Osteoblast (primary cell): Measurements from ENCODE around the gene RPS28. TPM values are rescaled to one million over a fixed set of nuclear protein-coding genes. Genes with fewer than 3 reads are reported as not detected.
A peak's percentile ranks its signal among the peaks of the same experiment; 100 is the strongest.
"Not testable (repeated sequence)": the region's sequence is repeated elsewhere in the genome, so short reads cannot be mapped to it uniquely, and the experiment has no call there.

ENCODE experiments used
- DNase-seq: peaks from one replicate; pipeline ENCODE4 v3.0.0; 2011; ENCODE audit warnings: low spot score, mixed read lengths; ENCODE audit not compliant: insufficient read length; ENCODE audit errors: missing footprints
- H2AFZ ChIP-seq: 2 replicates; pipeline ENCODE4 v1.6.0; 2011; ENCODE audit warnings: mild to moderate bottlenecking, low read length
- H3K27ac ChIP-seq: 2 replicates; pipeline ENCODE4 v1.5.1; 2011; ENCODE audit warnings: mild to moderate bottlenecking, low read depth, low read length, moderate library complexity
- H3K27me3 ChIP-seq: 2 replicates; pipeline ENCODE4 v1.6.0; 2012; ENCODE audit warnings: mild to moderate bottlenecking, control low read depth, inconsistent platforms, low read length, moderate library complexity; ENCODE audit not compliant: insufficient read depth
- H3K36me3 ChIP-seq: 2 replicates; pipeline ENCODE4 v1.5.1; 2011; ENCODE audit warnings: mild to moderate bottlenecking, low read length, control low read depth, moderate library complexity; ENCODE audit not compliant: insufficient read depth
- H3K4me1 ChIP-seq: 2 replicates; pipeline ENCODE4 v1.5.1; 2011; ENCODE audit warnings: mild to moderate bottlenecking, low read length, control low read depth, moderate library complexity; ENCODE audit not compliant: insufficient read depth
- H3K4me2 ChIP-seq: 2 replicates; pipeline ENCODE4 v1.6.0; 2011; ENCODE audit warnings: mild to moderate bottlenecking, low read length; ENCODE audit not compliant: insufficient read depth
- H3K4me3 ChIP-seq: fragments of 200-600 bp; sonication (generic); 3 replicates; pipeline ENCODE4 v1.5.1; 2012; ENCODE audit warnings: mild to moderate bottlenecking, low read length, inconsistent platforms; ENCODE audit not compliant: insufficient read depth
- H3K79me2 ChIP-seq: 2 replicates; pipeline ENCODE4 v1.6.0; 2012; ENCODE audit warnings: mild to moderate bottlenecking, low read length, control low read depth, inconsistent platforms; ENCODE audit not compliant: insufficient read depth
- H3K9me3 ChIP-seq: 2 replicates; pipeline ENCODE4 v1.5.1; 2011; ENCODE audit warnings: low read depth, low read length, control low read depth
- H4K20me1 ChIP-seq: 2 replicates; pipeline ENCODE4 v1.6.0; 2012; ENCODE audit warnings: mild to moderate bottlenecking, low read length, control low read depth; ENCODE audit not compliant: insufficient read depth
- total RNA-seq: library from RNA; depleted of rRNA; stranded (reverse); fragments of >200 nt; gene quantifications from 2 replicates; pipeline ENCODE4 v1.2.3, GENCODE V29; 2012
- TF ChIP-seq, protein P1 (sequence below): IDR thresholded peaks from 2 replicates; pipeline ENCODE4 v1.5.1; 2011; ENCODE audit warnings: mild to moderate bottlenecking, low read depth, low read length, moderate library complexity; ENCODE audit errors: extremely low read depth

RPS28 gene
- total RNA-seq, 1 donor: 177 TPM

DNA sequence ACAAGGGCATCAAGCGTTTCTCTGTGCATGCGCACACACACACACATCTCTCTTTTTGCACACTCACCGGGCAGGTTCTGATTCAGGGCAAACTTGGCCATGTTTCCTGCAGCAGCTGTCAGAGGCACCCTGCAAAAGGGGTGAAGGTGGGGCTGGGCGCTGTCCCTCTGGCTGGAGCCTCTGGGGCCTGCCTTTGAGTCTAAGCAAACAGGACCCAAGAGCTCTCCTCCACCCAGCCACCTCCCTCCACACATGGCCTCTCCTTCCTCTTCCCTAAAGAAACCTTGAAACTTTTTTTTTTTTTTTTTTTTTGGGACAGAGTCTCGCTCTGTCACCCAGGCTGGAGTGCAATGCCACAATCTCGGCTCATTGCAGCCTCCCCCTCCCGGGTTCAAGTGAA lies 16.4 kb downstream of the RPS28 start:
- H3K36me3 ChIP-seq: no peaks in the 10 kb centered on the region
- no peak overlapping the region for H3K4me2 ChIP-seq
- no peaks in the 10 kb centered on the region for H4K20me1 ChIP-seq
- no peak overlapping the region for H3K27ac ChIP-seq
- peaks cover 52% of the 10 kb centered on the region for H3K27me3 ChIP-seq
- no peaks in the 10 kb centered on the region for H3K9me3 ChIP-seq
- DNase-seq: peak; percentile 69
- H2AFZ ChIP-seq: no peak overlapping the region
- H3K4me1 ChIP-seq: no peaks in the 10 kb centered on the region
- no peaks in the 10 kb centered on the region for H3K79me2 ChIP-seq
- TF ChIP-seq, protein P1, sequence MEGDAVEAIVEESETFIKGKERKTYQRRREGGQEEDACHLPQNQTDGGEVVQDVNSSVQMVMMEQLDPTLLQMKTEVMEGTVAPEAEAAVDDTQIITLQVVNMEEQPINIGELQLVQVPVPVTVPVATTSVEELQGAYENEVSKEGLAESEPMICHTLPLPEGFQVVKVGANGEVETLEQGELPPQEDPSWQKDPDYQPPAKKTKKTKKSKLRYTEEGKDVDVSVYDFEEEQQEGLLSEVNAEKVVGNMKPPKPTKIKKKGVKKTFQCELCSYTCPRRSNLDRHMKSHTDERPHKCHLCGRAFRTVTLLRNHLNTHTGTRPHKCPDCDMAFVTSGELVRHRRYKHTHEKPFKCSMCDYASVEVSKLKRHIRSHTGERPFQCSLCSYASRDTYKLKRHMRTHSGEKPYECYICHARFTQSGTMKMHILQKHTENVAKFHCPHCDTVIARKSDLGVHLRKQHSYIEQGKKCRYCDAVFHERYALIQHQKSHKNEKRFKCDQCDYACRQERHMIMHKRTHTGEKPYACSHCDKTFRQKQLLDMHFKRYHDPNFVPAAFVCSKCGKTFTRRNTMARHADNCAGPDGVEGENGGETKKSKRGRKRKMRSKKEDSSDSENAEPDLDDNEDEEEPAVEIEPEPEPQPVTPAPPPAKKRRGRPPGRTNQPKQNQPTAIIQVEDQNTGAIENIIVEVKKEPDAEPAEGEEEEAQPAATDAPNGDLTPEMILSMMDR: no peak
- no peak overlapping the region for H3K4me3 ChIP-seq

DNA sequence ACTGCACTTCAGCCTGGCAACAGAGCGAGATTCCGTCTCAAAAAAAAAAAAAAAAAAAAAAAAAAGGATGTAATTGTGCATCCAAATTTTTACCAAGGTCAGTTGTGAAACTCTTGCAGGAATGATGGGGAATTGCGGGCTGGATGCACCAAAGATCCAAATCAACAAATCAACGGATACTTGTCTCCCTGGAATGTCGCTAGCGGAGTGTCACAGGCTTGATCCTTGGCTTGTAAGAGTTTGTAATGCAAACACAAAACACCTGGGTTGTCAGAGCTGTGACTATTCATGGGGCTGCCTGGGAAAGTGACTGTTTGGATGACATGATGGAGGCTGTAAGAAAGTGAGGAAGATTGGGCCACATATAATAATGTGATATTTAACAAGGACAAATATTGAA lies 17.5 kb downstream of the RPS28 start:
- Histone ChIP-seq H3K79me2 (no peaks in the 10 kb centered on the region), H3K9me3 (no peaks in the 10 kb centered on the region)
- TF ChIP-seq, protein P1: no peak

DNA sequence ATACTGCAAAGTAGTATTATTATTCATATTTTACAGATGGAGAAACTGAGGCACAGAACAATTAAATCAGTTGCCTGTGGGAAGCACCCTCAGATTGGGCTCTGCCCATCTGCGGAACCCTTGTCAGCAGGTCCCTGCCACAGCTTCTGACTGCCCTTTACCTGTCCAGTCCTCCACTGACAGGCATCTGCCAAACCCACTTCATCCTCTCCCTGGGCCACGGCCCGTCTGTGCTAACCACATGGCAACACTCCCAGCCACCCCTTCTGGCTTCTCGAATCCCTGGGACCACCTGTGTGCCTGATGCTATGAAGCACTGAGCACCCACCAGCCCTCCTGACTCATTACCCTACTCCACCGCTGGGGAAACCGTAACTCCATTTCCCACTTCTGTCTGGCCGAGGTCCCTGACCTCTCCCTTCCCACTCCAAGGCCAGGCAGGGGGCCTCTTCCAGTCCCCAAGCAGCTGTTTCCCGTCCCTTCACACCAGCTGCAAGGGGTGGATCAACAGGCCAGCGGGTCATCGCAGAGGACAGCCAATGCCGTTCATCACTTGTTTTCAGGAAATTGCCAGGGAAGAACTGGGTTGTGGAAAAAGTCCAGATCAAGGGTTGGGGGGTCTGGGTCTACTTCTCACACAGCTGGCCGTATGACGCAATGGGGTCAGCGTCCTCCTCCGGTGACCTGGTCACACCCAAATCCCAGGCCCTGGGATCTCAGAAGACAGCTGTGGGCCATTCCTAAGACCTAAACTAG lies 19.2 kb downstream of the RPS28 start:
- H3K4me3 ChIP-seq: no peak overlapping the region
- peak; percentile 65 for DNase-seq
- no peaks in the 10 kb centered on the region for H3K79me2 ChIP-seq
- H3K36me3 ChIP-seq: no peaks in the 10 kb centered on the region
- H3K27ac ChIP-seq: no peak overlapping the region
- H4K20me1 ChIP-seq: no peaks in the 10 kb centered on the region
- TF ChIP-seq, protein P1: peak; percentile 6
- H3K4me1 ChIP-seq: no peaks in the 10 kb centered on the region
- H3K9me3 ChIP-seq: no peaks in the 10 kb centered on the region
- H3K4me2 ChIP-seq: no peak overlapping the region
- peaks cover 42% of the 10 kb centered on the region for H3K27me3 ChIP-seq
- H2AFZ ChIP-seq: no peak overlapping the region

More for the DNA sequence above, 17.5 kb downstream of the RPS28 start:
- Histone ChIP-seq H3K4me3 (no peak overlapping the region), H3K36me3 (no peaks in the 10 kb centered on the region), H3K4me1 (no peaks in the 10 kb centered on the region), H3K4me2 (no peak overlapping the region), H2AFZ (no peak overlapping the region), H4K20me1 (no peaks in the 10 kb centered on the region), H3K27me3 (peaks cover 51% of the 10 kb centered on the region), H3K27ac (no peak overlapping the region)
- DNase-seq: no peak

DNA sequence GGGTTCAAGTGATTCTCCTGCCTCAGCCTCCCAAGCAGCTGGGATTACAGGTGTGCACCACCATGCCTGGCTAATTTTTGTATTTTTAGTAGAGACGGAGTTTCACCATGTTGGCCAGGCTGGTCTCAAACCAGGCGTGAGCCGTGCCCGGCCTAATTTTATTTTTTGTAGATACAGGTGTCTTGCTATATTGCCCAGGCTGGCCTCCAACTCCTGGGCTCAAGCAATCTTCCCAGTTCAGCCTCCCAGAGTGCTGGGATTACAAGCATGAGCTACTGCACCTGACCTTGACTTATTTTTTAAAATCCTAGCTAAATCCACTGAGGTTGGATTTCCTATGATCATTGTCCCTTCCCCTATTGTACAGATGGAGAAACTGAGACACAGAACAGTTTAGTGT lies 20.2 kb downstream of the RPS28 start:
- not testable (repeated sequence) for DNase-seq, H4K20me1 ChIP-seq, H3K79me2 ChIP-seq, H3K36me3 ChIP-seq, H3K27ac ChIP-seq, H3K4me2 ChIP-seq, H3K4me1 ChIP-seq, H3K9me3 ChIP-seq, H2AFZ ChIP-seq, H3K4me3 ChIP-seq
- H3K27me3 ChIP-seq: peaks cover 36% of the 10 kb centered on the region
